Peyer's patch (tissue), 4 donors: ENCODE measurements around the gene CRPPA.

Source experiments
- CTCF ChIP-seq, 6 experiments: fragments of 450-650 bp in 4 of 6; fragments of 200-600 bp in 2 of 6; sonication (generic) in 1 of 6; IDR thresholded peaks; one replicate each; pipeline ENCODE4 v1.5.1; 2017 to 2019; ENCODE audit warnings: antibody characterized with exemption in 6 of 6, mild to moderate bottlenecking in 3 of 6, moderate library complexity in 1 of 6
- POLR2A ChIP-seq, 2 donors: fragments of 450-650 bp; IDR thresholded peaks; one replicate each; pipeline ENCODE4 v1.5.1; 2017; ENCODE audit warnings: antibody characterized with exemption in 2 of 2, mild to moderate bottlenecking in 2 of 2, moderate library complexity in 2 of 2

GRCh38 chr7:16420329-16420648 is 1.0 kb downstream of the CRPPA start:
- TF ChIP-seq CTCF (IDR thresholded peaks at IDR 0.05) (no peak), POLR2A (IDR thresholded peaks at IDR 0.05) (no peak)
